ENCODE results near the gene TEX54. TPM values are rescaled to one million over a fixed set of nuclear protein-coding genes. Genes with fewer than 3 reads are reported as not detected.

TEX54 gene
- total and polyA plus RNA-seq, 4 donors: 0.57 TPM; not detected in 3

- WGBS (ENCODE audit: insufficient coverage): under 1% methylated on average over 53 of the region's 58 CpGs
- peak within 1 kb of the TSS; percentile 73 for H3K27ac ChIP-seq (ENCODE audit: low read depth, low read length)
- peaks cover 35% of the 10 kb centered on the region for H3K4me1 ChIP-seq (ENCODE audit: control insufficient read depth, insufficient read depth, low read length)
- peak in 3 of 6 donors; percentile 54 to 93 (median 91) for DNase-seq (ENCODE audit: low read depth in 4 of 6, low spot score in 6 of 6)
- no peaks in the 10 kb centered on the region for H3K27me3 ChIP-seq (ENCODE audit: control insufficient read depth, insufficient read depth, low read length)
- H3K9me3 ChIP-seq (ENCODE audit: control insufficient read depth, insufficient read depth, low read length): no peaks in the 10 kb centered on the region
- H3K36me3 ChIP-seq (ENCODE audit: control insufficient read depth, insufficient read depth, low read length): peaks cover 77% of the 10 kb centered on the region
- H3K4me3 ChIP-seq (ENCODE audit: low read depth, low read length): peak within 1 kb of the TSS; percentile 91
These were observed 41.0 kb downstream of the TEX54 start, which contains the start of gene TMEM223 for GRCh38 chr11:62791501-62792201. TMEM223 (minus strand) TSS chr11:62792006; CDS start chr11:62791994, 12 bp downstream.

- H3K4me3 ChIP-seq (ENCODE audit: low read depth, low read length): no peak overlapping the region
- H3K9me3 ChIP-seq (ENCODE audit: control insufficient read depth, insufficient read depth, low read length): no peaks in the 10 kb centered on the region
- no peak overlapping the region for H3K27ac ChIP-seq (ENCODE audit: low read depth, low read length)
- H3K27me3 ChIP-seq (ENCODE audit: control insufficient read depth, insufficient read depth, low read length): no peaks in the 10 kb centered on the region
- peaks cover 40% of the 10 kb centered on the region for H3K4me1 ChIP-seq (ENCODE audit: control insufficient read depth, insufficient read depth, low read length)
- DNase-seq (ENCODE audit: low read depth in 4 of 6, low spot score in 6 of 6): no peak
- WGBS (ENCODE audit: insufficient coverage): 89% methylated on average over 3 of the region's 3 CpGs
- peaks cover 68% of the 10 kb centered on the region for H3K36me3 ChIP-seq (ENCODE audit: control insufficient read depth, insufficient read depth, low read length)
These were observed 43.1 kb downstream of the TEX54 start for GRCh38 chr11:62789576-62789975.

GRCh38 chr11:62788991-62789390 is 43.6 kb downstream of the TEX54 start:
- H3K36me3 ChIP-seq (ENCODE audit: control insufficient read depth, insufficient read depth, low read length): peaks cover 64% of the 10 kb centered on the region
- H3K27me3 ChIP-seq (ENCODE audit: control insufficient read depth, insufficient read depth, low read length): no peaks in the 10 kb centered on the region
- no peak overlapping the region for H3K4me3 ChIP-seq (ENCODE audit: low read depth, low read length)
- H3K9me3 ChIP-seq (ENCODE audit: control insufficient read depth, insufficient read depth, low read length): no peaks in the 10 kb centered on the region
- H3K4me1 ChIP-seq (ENCODE audit: control insufficient read depth, insufficient read depth, low read length): peaks cover 40% of the 10 kb centered on the region
- WGBS (ENCODE audit: insufficient coverage): 76% methylated on average over 2 of the region's 5 CpGs
- no peak for DNase-seq (ENCODE audit: low read depth in 4 of 6, low spot score in 6 of 6)
- no peak overlapping the region for H3K27ac ChIP-seq (ENCODE audit: low read depth, low read length)

GRCh38 chr11:62787005-62787759 is 45.5 kb downstream of the TEX54 start, which contains the start of gene TMEM179B:
TMEM179B (plus strand) TSS chr11:62787402; CDS start chr11:62787432, 30 bp downstream.
- peaks cover 36% of the 10 kb centered on the region for H3K4me1 ChIP-seq (ENCODE audit: control insufficient read depth, insufficient read depth, low read length)
- DNase-seq (ENCODE audit: low read depth in 4 of 6, low spot score in 6 of 6): peak; percentile 92 to 100 (median 98)
- no peaks in the 10 kb centered on the region for H3K27me3 ChIP-seq (ENCODE audit: control insufficient read depth, insufficient read depth, low read length)
- no peaks in the 10 kb centered on the region for H3K9me3 ChIP-seq (ENCODE audit: control insufficient read depth, insufficient read depth, low read length)
- H3K27ac ChIP-seq (ENCODE audit: low read depth, low read length): peak within 1 kb of the TSS; percentile 91
- WGBS (ENCODE audit: insufficient coverage): under 1% methylated on average over 88 of the region's 88 CpGs
- peaks cover 58% of the 10 kb centered on the region for H3K36me3 ChIP-seq (ENCODE audit: control insufficient read depth, insufficient read depth, low read length)
- peak within 1 kb of the TSS; percentile 88 for H3K4me3 ChIP-seq (ENCODE audit: low read depth, low read length)

GRCh38 chr11:62786318-62787004 is 46.2 kb downstream of the TEX54 start:
- peaks cover 30% of the 10 kb centered on the region for H3K4me1 ChIP-seq (ENCODE audit: control insufficient read depth, insufficient read depth, low read length)
- H3K27me3 ChIP-seq (ENCODE audit: control insufficient read depth, insufficient read depth, low read length): no peaks in the 10 kb centered on the region
- WGBS (ENCODE audit: insufficient coverage): under 1% methylated on average over 50 of the region's 51 CpGs
- peak in 5 of 6 donors; percentile 60 to 95 (median 75) for DNase-seq (ENCODE audit: low read depth in 4 of 6, low spot score in 6 of 6)
- peaks cover 59% of the 10 kb centered on the region for H3K36me3 ChIP-seq (ENCODE audit: control insufficient read depth, insufficient read depth, low read length)
- H3K4me3 ChIP-seq (ENCODE audit: low read depth, low read length): peak overlapping the region; percentile 88
- no peaks in the 10 kb centered on the region for H3K9me3 ChIP-seq (ENCODE audit: control insufficient read depth, insufficient read depth, low read length)
- peak overlapping the region; percentile 91 for H3K27ac ChIP-seq (ENCODE audit: low read depth, low read length)

GRCh38 chr11:62782753-62783152 is 49.9 kb downstream of the TEX54 start:
- no peaks in the 10 kb centered on the region for H3K9me3 ChIP-seq (ENCODE audit: control insufficient read depth, insufficient read depth, low read length)
- peaks cover 5% of the 10 kb centered on the region for H3K4me1 ChIP-seq (ENCODE audit: control insufficient read depth, insufficient read depth, low read length)
- H3K27me3 ChIP-seq (ENCODE audit: control insufficient read depth, insufficient read depth, low read length): no peaks in the 10 kb centered on the region
- 98% methylated on average over 5 of the region's 7 CpGs for WGBS (ENCODE audit: insufficient coverage)
- H3K4me3 ChIP-seq (ENCODE audit: low read depth, low read length): no peak overlapping the region
- H3K27ac ChIP-seq (ENCODE audit: low read depth, low read length): no peak overlapping the region
- H3K36me3 ChIP-seq (ENCODE audit: control insufficient read depth, insufficient read depth, low read length): peaks cover 55% of the 10 kb centered on the region
- DNase-seq (ENCODE audit: low read depth in 4 of 6, low spot score in 6 of 6): no peak

Small RNA genes within 50 kb of the gene (small RNA-seq; reads per million reads assigned to genes)
- gene MIR6514 (ENCODE audit: low replicate concordance): 0.67 reads per million, percentile 67 among the genes with 10 or more reads in this experiment
- gene RF00099 (ENCODE audit: low replicate concordance): not detected
- gene RNU6-118P (ENCODE audit: low replicate concordance): not detected
- gene SNORD22 (ENCODE audit: low replicate concordance): not detected
- not detected for gene SNORD26 (ENCODE audit: low replicate concordance)
- not detected for gene SNORD27 (ENCODE audit: low replicate concordance)
- not detected for gene SNORD28 (ENCODE audit: low replicate concordance)
- 349 reads per million, percentile 99 among the genes with 10 or more reads in this experiment for gene SNORD30 (ENCODE audit: low replicate concordance)

Other genes starting within 250 kb of the TEX54 start
- gene TUT1, start 241.3 kb downstream of the TEX54 start, total RNA-seq: 1 to 10 TPM; 4.3 to 9.0 TPM
- 10 to 100 TPM; 18.4 to 22.1 TPM for gene TUT1, start 241.3 kb downstream of the TEX54 start, polyA plus RNA-seq (ENCODE audit: insufficient read length in 2 of 2)
- gene MTA2, start 231.0 kb downstream of the TEX54 start, total RNA-seq: 10 to 100 TPM; 72.9 to 88.0 TPM
- 10 to 100 TPM; 82.1 to 91.6 TPM for gene MTA2, start 231.0 kb downstream of the TEX54 start, polyA plus RNA-seq (ENCODE audit: insufficient read length in 2 of 2)
- gene EML3, start 220.1 kb downstream of the TEX54 start, total RNA-seq: 10 to 100 TPM; 10.5 to 30.2 TPM
- gene EML3, start 220.1 kb downstream of the TEX54 start, polyA plus RNA-seq (ENCODE audit: insufficient read length in 2 of 2): 10 to 100 TPM; 30.3 to 46.3 TPM
- 10 to 100 TPM in 1 of 2 donors, 1 to 10 TPM in 1; 4.8 to 11.9 TPM for gene ROM1, start 219.6 kb downstream of the TEX54 start, total RNA-seq
- 10 to 100 TPM in 1 of 2 donors, 1 to 10 TPM in 1; 8.7 to 11.1 TPM for gene ROM1, start 219.6 kb downstream of the TEX54 start, polyA plus RNA-seq (ENCODE audit: insufficient read length in 2 of 2)
- 10 to 100 TPM; 26.6 to 40.5 TPM for gene B3GAT3, start 210.9 kb downstream of the TEX54 start, total RNA-seq
- 10 to 100 TPM; 54.2 to 70.5 TPM for gene B3GAT3, start 210.9 kb downstream of the TEX54 start, polyA plus RNA-seq (ENCODE audit: insufficient read length in 2 of 2)
- gene GANAB, start 186.2 kb downstream of the TEX54 start, total RNA-seq: 100 to 1,000 TPM; 119 to 161 TPM
- 100 to 1,000 TPM; 169 to 195 TPM for gene GANAB, start 186.2 kb downstream of the TEX54 start, polyA plus RNA-seq (ENCODE audit: insufficient read length in 2 of 2)
- gene INTS5, start 179.5 kb downstream of the TEX54 start, total RNA-seq: 10 to 100 TPM; 12.0 to 14.3 TPM
- gene INTS5, start 179.5 kb downstream of the TEX54 start, polyA plus RNA-seq (ENCODE audit: insufficient read length in 2 of 2): 10 to 100 TPM; 15.5 to 17.9 TPM
- 10 to 100 TPM; 21.4 to 66.0 TPM for gene C11orf98, start 167.6 kb downstream of the TEX54 start, total RNA-seq
- gene C11orf98, start 167.6 kb downstream of the TEX54 start, polyA plus RNA-seq (ENCODE audit: insufficient read length in 2 of 2): 10 to 100 TPM; 61.9 to 63.5 TPM
- gene CSKMT, start 167.5 kb downstream of the TEX54 start, total RNA-seq: 10 to 100 TPM in 1 of 2 donors, 1 to 10 TPM in 1; 6.0 to 13.7 TPM
- gene CSKMT, start 167.5 kb downstream of the TEX54 start, polyA plus RNA-seq (ENCODE audit: insufficient read length in 2 of 2): 1 to 10 TPM; 8.1 to 9.6 TPM
- 10 to 100 TPM in 1 of 2 donors, 1 to 10 TPM in 1; 5.4 to 15.2 TPM for gene UQCC3, start 161.2 kb downstream of the TEX54 start, total RNA-seq
- gene UQCC3, start 161.2 kb downstream of the TEX54 start, polyA plus RNA-seq (ENCODE audit: insufficient read length in 2 of 2): 10 to 100 TPM; 13.7 to 14.3 TPM
- gene LBHD1, start 160.6 kb downstream of the TEX54 start, total RNA-seq: 1 to 10 TPM; 2.9 to 6.1 TPM
- gene LBHD1, start 160.6 kb downstream of the TEX54 start, polyA plus RNA-seq (ENCODE audit: insufficient read length in 2 of 2): 10 to 100 TPM in 1 of 2 donors, 1 to 10 TPM in 1; 7.5 to 10.2 TPM
- 10 to 100 TPM; 32.0 to 89.6 TPM for gene UBXN1, start 153.8 kb downstream of the TEX54 start, total RNA-seq
- gene UBXN1, start 153.8 kb downstream of the TEX54 start, polyA plus RNA-seq (ENCODE audit: insufficient read length in 2 of 2): 100 to 1,000 TPM; 141 to 148 TPM
- gene LRRN4CL, start 143.3 kb downstream of the TEX54 start, total RNA-seq: 10 to 100 TPM in 1 of 2 donors, 1 to 10 TPM in 1; 3.2 to 15.0 TPM
- 1 to 10 TPM in 1 of 2 donors, under 1 TPM in 1; 0.40 to 3.2 TPM for gene LRRN4CL, start 143.3 kb downstream of the TEX54 start, polyA plus RNA-seq (ENCODE audit: insufficient read length in 2 of 2)
- 100 to 1,000 TPM; 147 to 179 TPM for gene BSCL2, start 125.4 kb downstream of the TEX54 start, total RNA-seq
- 100 to 1,000 TPM; 224 to 261 TPM for gene BSCL2, start 125.4 kb downstream of the TEX54 start, polyA plus RNA-seq (ENCODE audit: insufficient read length in 2 of 2)
- gene GNG3, start 125.2 kb downstream of the TEX54 start, total RNA-seq: 10 to 100 TPM; 25.6 to 54.8 TPM
- 100 to 1,000 TPM; 288 to 295 TPM for gene GNG3, start 125.2 kb downstream of the TEX54 start, polyA plus RNA-seq (ENCODE audit: insufficient read length in 2 of 2)
- 10 to 100 TPM; 15.3 to 32.6 TPM for gene HNRNPUL2, start 105.4 kb downstream of the TEX54 start, total RNA-seq
- gene HNRNPUL2, start 105.4 kb downstream of the TEX54 start, polyA plus RNA-seq (ENCODE audit: insufficient read length in 2 of 2): 10 to 100 TPM; 62.8 to 69.3 TPM
- 10 to 100 TPM; 30.7 to 40.9 TPM for gene TTC9C, start 104.4 kb downstream of the TEX54 start, total RNA-seq
- 10 to 100 TPM; 34.8 to 47.5 TPM for gene TTC9C, start 104.4 kb downstream of the TEX54 start, polyA plus RNA-seq (ENCODE audit: insufficient read length in 2 of 2)
- gene ZBTB3, start 78.7 kb downstream of the TEX54 start, total RNA-seq: 10 to 100 TPM; 11.7 to 15.3 TPM
- 10 to 100 TPM in 1 of 2 donors, 1 to 10 TPM in 1; 6.8 to 11.6 TPM for gene ZBTB3, start 78.7 kb downstream of the TEX54 start, polyA plus RNA-seq (ENCODE audit: insufficient read length in 2 of 2)
- gene POLR2G, start 71.3 kb downstream of the TEX54 start, total RNA-seq: 100 to 1,000 TPM in 1 of 2 donors, 10 to 100 TPM in 1; 80.1 to 178 TPM
- gene POLR2G, start 71.3 kb downstream of the TEX54 start, polyA plus RNA-seq (ENCODE audit: insufficient read length in 2 of 2): 100 to 1,000 TPM; 145 to 152 TPM
- gene TAF6L, start 61.4 kb downstream of the TEX54 start, total RNA-seq: 10 to 100 TPM; 14.4 to 29.5 TPM
- gene TAF6L, start 61.4 kb downstream of the TEX54 start, polyA plus RNA-seq (ENCODE audit: insufficient read length in 2 of 2): 10 to 100 TPM; 27.1 to 37.6 TPM
- 10 to 100 TPM; 22.7 to 57.9 TPM for gene TMEM179B, start 45.4 kb downstream of the TEX54 start, total RNA-seq
- gene TMEM179B, start 45.4 kb downstream of the TEX54 start, polyA plus RNA-seq (ENCODE audit: insufficient read length in 2 of 2): 10 to 100 TPM; 44.0 to 57.2 TPM
- 10 to 100 TPM; 12.3 to 24.0 TPM for gene TMEM223, start 40.8 kb downstream of the TEX54 start, total RNA-seq
- gene TMEM223, start 40.8 kb downstream of the TEX54 start, polyA plus RNA-seq (ENCODE audit: insufficient read length in 2 of 2): 10 to 100 TPM; 23.2 to 25.5 TPM
- 10 to 100 TPM; 32.2 to 46.2 TPM for gene NXF1, start 27.4 kb downstream of the TEX54 start, total RNA-seq
- gene NXF1, start 27.4 kb downstream of the TEX54 start, polyA plus RNA-seq (ENCODE audit: insufficient read length in 2 of 2): 100 to 1,000 TPM in 1 of 2 donors, 10 to 100 TPM in 1; 89.7 to 106 TPM
- 10 to 100 TPM; 31.1 to 40.8 TPM for gene STX5, start 790 bp downstream of the TEX54 start, total RNA-seq
- 10 to 100 TPM; 46.0 to 48.5 TPM for gene STX5, start 790 bp downstream of the TEX54 start, polyA plus RNA-seq (ENCODE audit: insufficient read length in 2 of 2)
- 10 to 100 TPM; 25.5 to 42.6 TPM for gene WDR74, start 6.7 kb upstream of the TEX54 start, total RNA-seq
- 10 to 100 TPM; 34.4 to 45.5 TPM for gene WDR74, start 6.7 kb upstream of the TEX54 start, polyA plus RNA-seq (ENCODE audit: insufficient read length in 2 of 2)
- gene SLC3A2, start 48.1 kb upstream of the TEX54 start, total RNA-seq: 100 to 1,000 TPM; 170 to 372 TPM
- gene SLC3A2, start 48.1 kb upstream of the TEX54 start, polyA plus RNA-seq (ENCODE audit: insufficient read length in 2 of 2): 100 to 1,000 TPM; 180 to 243 TPM
- 1 to 10 TPM in 1 of 2 donors, under 1 TPM in 1; 0.89 to 4.4 TPM for gene CHRM1, start 88.5 kb upstream of the TEX54 start, total RNA-seq
- gene CHRM1, start 88.5 kb upstream of the TEX54 start, polyA plus RNA-seq (ENCODE audit: insufficient read length in 2 of 2): 1 to 10 TPM; 1.2 to 3.1 TPM
- gene SLC22A6, start 152.1 kb upstream of the TEX54 start, total RNA-seq: 100 to 1,000 TPM in 1 of 2 donors, 10 to 100 TPM in 1; 25.0 to 340 TPM
- 10 to 100 TPM; 12.2 to 81.1 TPM for gene SLC22A6, start 152.1 kb upstream of the TEX54 start, polyA plus RNA-seq (ENCODE audit: insufficient read length in 2 of 2)
- gene SLC22A8, start 183.0 kb upstream of the TEX54 start, total RNA-seq: 10 to 100 TPM; 13.3 to 95.5 TPM
- 10 to 100 TPM in 1 of 2 donors, under 1 TPM in 1; 0.46 to 44.7 TPM for gene SLC22A8, start 183.0 kb upstream of the TEX54 start, polyA plus RNA-seq (ENCODE audit: insufficient read length in 2 of 2)

Data from spinal cord (tissue), 10 donors.